HEK293T (cell line): ENCODE data around the gene SSH3.

Source experiments
- CTCF ChIA-PET: fragments of 350-600 bp; formaldehyde crosslinking; extraction: SDS; loops from one replicate; lab custom pipeline; 2021; ENCODE audit warnings: antibody characterized with exemption, inconsistent platforms; lab: Yijun Ruan, JAX
- POLR2A ChIA-PET: fragments of 350-600 bp; formaldehyde crosslinking; extraction: SDS; loops from one replicate; lab custom pipeline; 2020; ENCODE audit warnings: antibody characterized with exemption, inconsistent platforms; lab: Yijun Ruan, JAX
- DNase-seq: peaks from one replicate; pipeline ENCODE4 v3.0.0; 2012; ENCODE audit warnings: mixed read lengths; ENCODE audit errors: extremely low spot score
- ARNT ChIP-seq: fragments of 450-650 bp; IDR thresholded peaks from 2 replicates; pipeline ENCODE4 v1.6.1; 2017; ENCODE audit warnings: mild to moderate bottlenecking
- BHLHE40 ChIP-seq: fragments of 450-650 bp; IDR thresholded peaks from 2 replicates; pipeline ENCODE4 v1.6.1; 2016; ENCODE audit warnings: mild to moderate bottlenecking, moderate library complexity, borderline replicate concordance
- CTBP1 ChIP-seq: fragments of 450-650 bp; IDR thresholded peaks from 2 replicates; pipeline ENCODE4 v1.6.1; 2016; ENCODE audit warnings: borderline replicate concordance
- ELF4 ChIP-seq: fragments of 450-650 bp; IDR thresholded peaks from 2 replicates; pipeline ENCODE4 v1.6.1; 2017; ENCODE audit warnings: antibody characterized with exemption
- FOXA1 ChIP-seq: fragments of 450-650 bp; IDR thresholded peaks from 2 replicates; pipeline ENCODE4 v1.6.1; 2016; ENCODE audit warnings: mild to moderate bottlenecking
- FOXK2 ChIP-seq: fragments of 450-650 bp; IDR thresholded peaks from 2 replicates; pipeline ENCODE4 v1.6.1; 2016; ENCODE audit warnings: mild to moderate bottlenecking
- FOXM1 ChIP-seq: fragments of 450-650 bp; IDR thresholded peaks from 2 replicates; pipeline ENCODE4 v1.6.1; 2017; ENCODE audit warnings: mild to moderate bottlenecking, borderline replicate concordance
- HDGF ChIP-seq: fragments of 450-650 bp; IDR thresholded peaks from 2 replicates; pipeline ENCODE4 v1.6.1; 2017; ENCODE audit warnings: antibody characterized with exemption, borderline replicate concordance
- L3MBTL2 ChIP-seq: fragments of 450-650 bp; conservative IDR thresholded peaks from 2 replicates; pipeline ENCODE4 v1.6.1; 2016; ENCODE audit warnings: mild to moderate bottlenecking
- LEF1 ChIP-seq: fragments of 450-650 bp; IDR thresholded peaks from 2 replicates; pipeline ENCODE4 v1.6.1; 2017; ENCODE audit warnings: mild to moderate bottlenecking, borderline replicate concordance
- NFRKB ChIP-seq: fragments of 450-650 bp; IDR thresholded peaks from 2 replicates; pipeline ENCODE4 v1.6.1; 2016; ENCODE audit warnings: mild to moderate bottlenecking, moderate library complexity
- SP1 ChIP-seq: fragments of 450-650 bp; IDR thresholded peaks from 2 replicates; pipeline ENCODE4 v1.6.1; 2017
- SUZ12 ChIP-seq: fragments of 450-650 bp; IDR thresholded peaks from 2 replicates; pipeline ENCODE4 v1.6.1; 2016; ENCODE audit warnings: mild to moderate bottlenecking
- TARDBP ChIP-seq: fragments of 450-650 bp; IDR thresholded peaks from 2 replicates; pipeline ENCODE4 v1.6.1; 2016
- ZNF384 ChIP-seq: fragments of 450-650 bp; IDR thresholded peaks from 2 replicates; pipeline ENCODE4 v1.6.1; 2016
- TF ChIP-seq, protein P1 (sequence below): fragments of 450-650 bp; IDR thresholded peaks from 2 replicates; pipeline ENCODE4 v1.6.1; 2016

SSH3 gene

DNA sequence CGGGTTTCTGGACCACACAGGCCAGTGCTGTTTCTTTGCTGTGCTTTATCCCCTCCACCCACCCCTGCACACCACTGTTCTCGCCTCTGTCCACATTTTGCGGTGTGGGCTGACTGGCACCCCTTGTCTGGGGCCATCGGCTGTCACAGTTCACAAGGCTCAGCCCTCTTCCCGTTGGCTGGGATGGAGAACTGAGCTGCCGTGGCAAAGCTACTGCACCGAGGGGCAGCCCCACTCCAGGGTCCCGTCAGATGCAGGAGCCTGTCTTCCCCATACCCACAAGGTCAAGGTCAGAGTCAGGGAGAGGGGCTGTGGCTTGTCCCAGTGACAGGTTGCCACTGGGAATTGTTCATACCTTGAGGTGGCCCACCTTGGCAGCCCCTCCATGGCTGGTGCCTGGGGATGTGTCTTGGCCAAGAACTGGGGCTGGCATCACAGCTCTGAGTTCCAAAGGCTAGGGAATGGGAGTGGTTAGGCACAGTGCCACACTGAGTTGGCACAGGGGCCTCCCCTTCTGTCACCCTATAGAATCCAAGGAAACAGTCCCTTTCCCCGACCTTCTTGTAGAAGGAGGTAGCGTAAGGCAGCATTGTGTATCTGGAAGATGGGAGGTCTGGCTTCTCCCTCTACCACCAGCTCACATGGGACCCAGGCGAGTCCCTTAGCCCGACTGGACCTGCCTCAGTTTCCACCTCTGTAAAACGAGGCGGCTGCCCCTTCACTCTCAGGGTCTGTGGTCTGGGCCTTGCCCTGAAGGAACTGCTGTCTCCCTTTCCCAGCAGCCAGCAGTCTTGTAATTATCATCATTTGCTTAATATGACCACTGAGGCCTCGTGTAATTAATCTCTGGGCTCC lies 33.7 kb upstream of the SSH3 start:
- TF ChIP-seq, protein P1, sequence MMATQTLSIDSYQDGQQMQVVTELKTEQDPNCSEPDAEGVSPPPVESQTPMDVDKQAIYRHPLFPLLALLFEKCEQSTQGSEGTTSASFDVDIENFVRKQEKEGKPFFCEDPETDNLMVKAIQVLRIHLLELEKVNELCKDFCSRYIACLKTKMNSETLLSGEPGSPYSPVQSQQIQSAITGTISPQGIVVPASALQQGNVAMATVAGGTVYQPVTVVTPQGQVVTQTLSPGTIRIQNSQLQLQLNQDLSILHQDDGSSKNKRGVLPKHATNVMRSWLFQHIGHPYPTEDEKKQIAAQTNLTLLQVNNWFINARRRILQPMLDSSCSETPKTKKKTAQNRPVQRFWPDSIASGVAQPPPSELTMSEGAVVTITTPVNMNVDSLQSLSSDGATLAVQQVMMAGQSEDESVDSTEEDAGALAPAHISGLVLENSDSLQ = no peak
- no peak for TF ChIP-seq FOXM1
- no peak for TF ChIP-seq FOXA1
- TF ChIP-seq ARNT = no peak
- no peak for TF ChIP-seq FOXK2
- no peak for TF ChIP-seq SUZ12
- TF ChIP-seq ELF4 = no peak
- TF ChIP-seq ZNF384 = no peak
- no peak for TF ChIP-seq L3MBTL2
- TF ChIP-seq TARDBP = no peak
- no peak for TF ChIP-seq LEF1
- TF ChIP-seq HDGF = no peak
- TF ChIP-seq NFRKB = no peak
- TF ChIP-seq SP1 = no peak
- no peak for TF ChIP-seq BHLHE40
- ChIA-PET CTCF (no interaction called here), POLR2A (interaction anchor here (0.8 to 1.5 kb wide), 2 partner anchors 13 to 19 kb away, joined by 4 to 5 read pairs; partner anchors contain the start of gene ANKRD13D)
- DNase-seq = no peak

DNA sequence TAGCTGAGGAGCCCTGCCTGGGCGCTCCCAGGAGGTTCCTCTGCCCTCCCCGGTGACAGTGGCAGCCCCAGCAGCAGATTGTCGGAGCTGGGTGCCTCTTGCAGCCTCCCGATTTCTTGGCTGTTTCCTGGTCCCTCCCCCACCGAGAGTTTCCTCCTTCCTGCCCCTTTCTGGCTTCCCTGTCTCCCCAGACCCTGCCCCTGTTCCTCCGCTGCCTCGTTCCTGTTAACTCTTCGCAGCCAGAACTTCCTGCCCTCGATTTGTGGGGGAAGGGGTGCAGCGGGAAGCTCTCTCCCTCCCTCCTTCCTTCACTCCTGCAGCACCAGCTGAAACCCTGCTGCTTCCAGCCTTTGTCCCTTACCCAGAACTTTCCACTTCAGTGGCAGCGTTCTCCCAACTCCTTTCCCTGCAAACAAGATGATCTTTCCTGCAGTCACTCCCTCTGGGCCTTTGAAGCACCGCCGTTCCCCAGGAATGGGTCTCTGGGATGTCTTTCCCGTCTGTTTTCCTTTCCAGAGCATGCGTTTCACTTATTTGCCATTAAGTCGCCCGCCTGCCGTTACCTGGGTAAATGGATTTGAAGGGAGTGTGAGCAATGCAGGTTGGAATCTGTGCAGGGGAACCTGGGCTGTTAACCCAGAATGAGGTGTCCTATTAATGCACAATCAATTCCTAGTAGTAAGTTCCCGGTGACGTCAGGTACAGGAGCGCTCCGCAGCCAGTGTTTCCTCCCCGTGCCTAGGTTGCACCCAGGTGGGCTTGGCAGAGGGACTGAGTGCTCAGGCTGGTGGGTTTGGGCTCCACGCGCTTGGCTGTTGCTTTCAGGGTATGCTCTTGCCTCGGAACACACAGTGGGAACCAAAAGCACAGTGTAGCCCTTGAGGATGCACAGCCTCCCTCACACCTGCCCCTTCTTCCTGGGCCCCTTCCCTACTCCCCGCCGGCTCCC lies 32.8 kb upstream of the SSH3 start:
- CTCF ChIA-PET = no interaction called here

DNA sequence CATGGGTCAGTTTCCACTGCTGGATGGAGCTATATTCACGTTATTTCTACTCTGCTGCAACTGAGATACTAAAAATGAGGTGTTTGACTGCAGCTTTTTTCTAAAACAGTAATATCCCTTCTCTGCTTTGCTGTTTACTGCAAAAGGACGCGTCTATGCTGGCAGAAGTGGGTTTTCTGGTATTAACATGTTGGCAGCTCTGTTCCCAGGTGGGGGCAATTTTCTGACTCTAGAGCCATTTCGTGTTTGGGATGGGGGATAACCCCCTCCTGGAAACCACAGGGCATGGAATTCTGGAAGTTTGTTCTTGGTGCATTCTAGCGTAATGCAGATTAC lies 32.2 kb upstream of the SSH3 start:
- CTCF ChIA-PET = no interaction called here

More for the DNA sequence above, 32.8 kb upstream of the SSH3 start:
- TF ChIP-seq ARNT (no peak), LEF1 (no peak), BHLHE40 (no peak), NFRKB (no peak), FOXM1 (no peak), ZNF384 (no peak), ELF4 (no peak), FOXK2 (no peak), SUZ12 (no peak), FOXA1 (no peak), TARDBP (no peak), HDGF (no peak), L3MBTL2 (no peak), CTBP1 (no peak), SP1 (no peak)
- TF ChIP-seq, protein P1 = no peak
- POLR2A ChIA-PET = interaction anchor here (0.7 to 1.5 kb wide), 2 partner anchors 18 to 47 kb away, joined by 3 to 4 read pairs; partner anchors contain the start of gene ANKRD13D
- no peak for DNase-seq

DNA sequence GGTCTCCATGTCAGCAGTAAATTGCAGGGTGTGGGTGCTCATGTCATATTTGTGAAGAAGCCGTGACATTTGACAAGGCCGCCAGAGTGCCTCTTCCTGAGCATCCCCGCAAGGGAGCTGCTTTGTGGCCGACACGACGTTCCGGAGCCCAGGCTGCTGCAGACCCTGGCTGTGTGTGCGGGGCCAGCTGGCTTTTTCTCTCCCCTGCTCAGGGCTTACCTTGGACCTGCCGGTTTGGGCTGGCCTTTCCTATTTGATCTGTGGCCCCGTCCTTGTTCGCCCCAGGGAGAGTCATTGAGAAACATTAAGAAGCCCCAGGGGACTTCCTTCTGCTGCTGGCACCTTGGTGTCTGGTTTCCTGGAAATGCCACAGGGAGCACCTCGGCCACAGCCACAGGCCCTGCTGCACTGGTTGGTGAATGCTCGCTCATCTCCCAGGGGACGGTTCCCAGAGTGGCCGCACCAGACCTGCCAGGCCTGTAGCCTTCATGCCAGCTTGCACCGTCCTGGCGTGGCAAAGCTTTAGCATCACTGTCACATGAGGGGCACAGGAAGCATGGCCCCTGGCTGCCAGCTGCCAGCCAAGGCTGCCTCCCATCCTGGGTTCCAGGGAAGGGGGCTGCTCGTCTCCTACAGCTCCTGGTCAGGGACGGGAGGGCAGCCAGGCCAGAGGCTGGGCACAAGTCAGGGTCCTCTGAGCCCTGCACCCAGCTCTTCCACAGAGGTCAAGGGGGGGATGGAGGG lies 31.6 kb upstream of the SSH3 start:
- ChIA-PET POLR2A (interaction anchor here (0.8 to 1.2 kb wide), 3 partner anchors 8 to 46 kb away, joined by 3 to 6 read pairs (median 3); no protein-coding TSS in a partner anchor), CTCF (no interaction called here)
- TF ChIP-seq SP1 = no peak
- TF ChIP-seq TARDBP = no peak
- no peak for TF ChIP-seq HDGF
- no peak for TF ChIP-seq BHLHE40
- TF ChIP-seq, protein P1 = no peak
- DNase-seq = no peak

More for the DNA sequence above, 32.2 kb upstream of the SSH3 start:
- no peak for DNase-seq
- POLR2A ChIA-PET = interaction anchor here (0.7 to 0.8 kb wide), 2 partner anchors 46 kb away, joined by 3 to 6 read pairs; no protein-coding TSS in a partner anchor
- no peak for TF ChIP-seq BHLHE40
- no peak for TF ChIP-seq SUZ12
- TF ChIP-seq CTBP1 = no peak
- TF ChIP-seq FOXA1 = no peak
- no peak for TF ChIP-seq L3MBTL2
- TF ChIP-seq HDGF = no peak
- no peak for TF ChIP-seq ELF4
- TF ChIP-seq TARDBP = no peak
- TF ChIP-seq ARNT = no peak
- TF ChIP-seq, protein P1 = no peak
- TF ChIP-seq ZNF384 = no peak
